ENCODE data around the gene OR10AD1.
A peak's percentile ranks its signal among the peaks of the same experiment; 100 is the strongest.

GRCh38 chr12:48197549-48197970, 5.5 kb downstream of the OR10AD1 start:
- TF ChIP-seq, protein P1, sequence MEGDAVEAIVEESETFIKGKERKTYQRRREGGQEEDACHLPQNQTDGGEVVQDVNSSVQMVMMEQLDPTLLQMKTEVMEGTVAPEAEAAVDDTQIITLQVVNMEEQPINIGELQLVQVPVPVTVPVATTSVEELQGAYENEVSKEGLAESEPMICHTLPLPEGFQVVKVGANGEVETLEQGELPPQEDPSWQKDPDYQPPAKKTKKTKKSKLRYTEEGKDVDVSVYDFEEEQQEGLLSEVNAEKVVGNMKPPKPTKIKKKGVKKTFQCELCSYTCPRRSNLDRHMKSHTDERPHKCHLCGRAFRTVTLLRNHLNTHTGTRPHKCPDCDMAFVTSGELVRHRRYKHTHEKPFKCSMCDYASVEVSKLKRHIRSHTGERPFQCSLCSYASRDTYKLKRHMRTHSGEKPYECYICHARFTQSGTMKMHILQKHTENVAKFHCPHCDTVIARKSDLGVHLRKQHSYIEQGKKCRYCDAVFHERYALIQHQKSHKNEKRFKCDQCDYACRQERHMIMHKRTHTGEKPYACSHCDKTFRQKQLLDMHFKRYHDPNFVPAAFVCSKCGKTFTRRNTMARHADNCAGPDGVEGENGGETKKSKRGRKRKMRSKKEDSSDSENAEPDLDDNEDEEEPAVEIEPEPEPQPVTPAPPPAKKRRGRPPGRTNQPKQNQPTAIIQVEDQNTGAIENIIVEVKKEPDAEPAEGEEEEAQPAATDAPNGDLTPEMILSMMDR (conservative IDR thresholded peaks at IDR 0.05), result peak; percentile 64
- TF ChIP-seq ZFX (IDR thresholded peaks at IDR 0.05), result no peak

Measured in C4-2B (cell line).